GM12878 (cell line): ENCODE results near the gene HELZ.

Source experiments
- ATF7 ChIP-seq: fragments of 450-650 bp; IDR thresholded peaks from 2 replicates; pipeline ENCODE4 v1.6.1; 2016; ENCODE audit warnings: low read depth, mild to moderate bottlenecking
- CHD2 ChIP-seq: IDR thresholded peaks from 2 replicates; pipeline ENCODE4 v1.6.1; 2011; ENCODE audit warnings: low read depth, low read length, improper control_type of control experiment, borderline replicate concordance
- FOXK2 ChIP-seq: fragments of 450-650 bp; IDR thresholded peaks from 2 replicates; pipeline ENCODE4 v1.6.1; 2017; ENCODE audit warnings: mild to moderate bottlenecking, moderate library complexity
- JUNB ChIP-seq: IDR thresholded peaks from 2 replicates; pipeline ENCODE4 v1.6.1; 2016; ENCODE audit warnings: antibody characterized with exemption, mild to moderate bottlenecking
- POLR2A ChIP-seq: IDR thresholded peaks from 2 replicates; pipeline ENCODE4 v1.6.1; 2011; ENCODE audit warnings: low read depth, mild to moderate bottlenecking, low read length
- ZZZ3 ChIP-seq: IDR thresholded peaks from 2 replicates; pipeline ENCODE4 v1.6.1; 2011; ENCODE audit warnings: low read depth; ENCODE audit not compliant: control insufficient read depth, insufficient read length

- no peak for TF ChIP-seq FOXK2
- TF ChIP-seq ATF7 = no peak
- no peak for TF ChIP-seq ZZZ3
- no peak for TF ChIP-seq JUNB
- TF ChIP-seq POLR2A = no peak
- no peak for TF ChIP-seq CHD2
Measured at GRCh38 chr17:67132366-67132765, 112.6 kb downstream of the HELZ start.
